A549 treated with dexamethasone at 1 μM for 4 hours (cell line): ENCODE results near the gene KIAA1671. TPM values are rescaled to one million over a fixed set of nuclear protein-coding genes. Genes with fewer than 3 reads are reported as not detected.

ENCODE experiments used
- total RNA-seq: library from RNA; stranded (reverse); fragments of 200-300 nt; extraction: Qiagen RNA extraction; gene quantifications from 5 replicates; pipeline ENCODE4 v1.2.3, GENCODE V29; 2022

Gene KIAA1671
- total RNA-seq = 9.8 to 14.6 TPM (median 13.7 TPM) in 5 replicates

DNA sequence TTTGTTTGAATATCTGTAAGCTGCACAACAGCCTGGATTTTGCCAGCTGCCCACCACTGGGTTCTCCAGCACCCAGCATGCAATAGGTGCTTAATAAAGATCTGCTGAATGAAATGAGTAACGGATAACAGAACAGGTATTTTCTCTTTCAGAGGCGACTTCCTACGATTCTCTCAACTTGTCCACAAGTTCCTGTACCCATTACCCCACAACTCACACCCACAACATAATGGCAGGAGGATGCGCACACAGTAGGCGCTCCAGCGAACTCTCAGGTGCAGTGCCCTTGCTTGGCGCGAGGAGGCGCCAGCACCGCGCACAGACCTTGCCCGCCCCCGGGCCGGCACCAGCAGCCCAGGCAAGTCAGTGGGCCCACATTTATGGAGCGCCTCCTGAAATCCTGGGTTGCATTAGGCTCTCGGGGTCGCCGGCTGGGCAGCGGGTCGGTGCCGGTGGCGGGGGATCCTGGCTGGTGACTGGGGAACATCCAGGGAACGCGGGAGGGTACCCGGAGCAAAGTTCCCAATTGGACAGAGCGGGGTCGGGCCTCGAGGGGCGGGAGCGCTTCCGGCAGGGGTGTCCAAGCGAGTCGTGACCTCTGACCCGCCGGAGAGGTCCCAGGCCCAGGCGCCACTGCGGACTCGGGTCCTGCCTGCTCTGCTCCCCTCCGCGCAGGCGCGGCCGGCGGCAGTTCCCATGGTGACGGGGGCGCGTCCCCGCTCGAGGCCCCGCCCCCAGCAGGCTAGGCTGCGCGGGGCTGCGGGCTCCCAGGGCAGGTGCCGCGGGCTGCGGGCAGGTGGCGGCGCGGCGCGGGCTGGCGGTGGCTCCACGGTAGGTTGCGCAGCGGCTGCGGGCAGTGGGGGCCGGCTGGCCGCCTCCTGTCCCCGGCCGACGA, at the start of gene KIAA1671:
KIAA1671 (plus strand) TSS at position 775 of the 895 bp plus-strand sequence. CDS start 75,284 bp downstream, outside the sequence.

DNA sequence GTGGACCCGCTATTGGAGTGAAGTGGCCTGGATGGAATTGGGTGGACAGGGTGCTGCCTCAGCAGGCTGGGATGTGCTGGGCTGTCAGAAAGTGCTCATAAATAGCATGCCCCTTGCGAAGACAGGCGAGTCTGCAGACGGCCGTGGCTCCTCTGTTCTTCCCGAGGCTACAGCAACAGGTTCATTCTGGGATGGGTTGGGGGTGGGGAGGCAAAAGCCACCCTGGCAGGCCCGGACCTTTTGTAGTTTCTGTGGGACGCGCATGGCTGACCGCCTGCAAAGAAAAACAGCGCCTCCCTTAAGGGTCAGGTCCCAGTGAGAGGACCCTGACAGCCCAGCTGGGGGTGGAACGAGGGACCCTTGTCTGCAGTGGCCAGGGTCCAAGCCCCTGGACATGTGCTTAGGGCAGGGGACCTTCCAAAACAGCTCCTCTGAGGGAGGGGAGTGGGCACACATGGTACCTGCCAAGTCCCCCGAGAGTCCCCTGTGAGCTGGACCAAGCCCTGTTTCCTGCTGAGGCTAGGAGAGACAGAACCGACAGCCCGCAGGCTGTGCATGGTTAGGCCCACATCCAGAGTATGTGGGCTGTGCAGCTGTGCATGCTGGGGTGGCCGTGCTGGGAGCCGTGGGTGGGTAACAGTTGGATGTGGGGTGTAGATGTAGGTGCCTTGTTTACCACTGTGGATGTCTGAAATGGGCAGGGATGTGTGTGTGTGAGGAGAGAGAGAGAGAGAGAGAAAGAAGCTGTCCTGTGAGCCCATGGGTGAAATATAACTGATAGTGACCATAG, 247.4 kb downstream of the KIAA1671 start, which contains the start of gene CRYBB3:
CRYBB3 (plus strand) TSS at position 128 of the 790 bp plus-strand sequence. CDS start 1,539 bp downstream, outside the sequence.

DNA sequence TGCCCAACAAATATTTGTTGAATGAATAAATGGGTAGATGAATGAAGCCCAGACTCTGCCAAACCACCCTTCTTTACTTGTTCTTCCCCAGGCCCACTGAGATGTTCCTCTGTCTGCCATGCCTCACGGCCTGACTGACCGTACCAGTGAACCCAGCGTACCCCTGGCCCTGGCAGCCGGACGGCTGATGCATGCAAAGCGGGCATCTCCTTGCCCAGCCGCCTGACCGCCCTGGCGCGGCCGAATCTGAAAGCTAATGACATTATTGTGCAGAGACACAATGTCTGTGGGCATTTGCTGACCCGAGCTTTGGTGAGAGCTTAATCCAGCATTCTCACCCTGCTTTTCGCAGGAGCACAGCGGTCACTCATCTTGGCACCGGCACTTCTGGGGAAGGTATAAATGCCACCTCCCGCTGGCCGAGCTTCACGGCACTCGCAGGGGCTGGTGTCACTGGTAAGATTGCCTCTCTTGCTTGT, 266.7 kb downstream of the KIAA1671 start, which contains the start of gene CRYBB2:
CRYBB2 (plus strand) TSS at position 429 of the 479 bp plus-strand sequence. CDS start 1,791 bp downstream, outside the sequence.

Other genes starting within 250 kb of the KIAA1671 start
- gene PIWIL3, start 178.0 kb upstream of the KIAA1671 start, total RNA-seq = not detected in 5 replicates
- 0.49 to 1.1 TPM (median 0.60 TPM) in 5 replicates for gene SGSM1, start 146.5 kb upstream of the KIAA1671 start, total RNA-seq
- gene LHFPL7, start 6.0 kb upstream of the KIAA1671 start, total RNA-seq = not detected in 5 replicates
- 0.11 to 0.20 TPM in 2 of 5 replicates, not detected in the others for gene CRYBB3, start 247.1 kb downstream of the KIAA1671 start, total RNA-seq